GM12892 (cell line): ENCODE data around the gene SMIM33.

Experiments used
- POLR2A ChIP-seq: IDR thresholded peaks from 2 replicates; pipeline ENCODE4 v1.6.1; 2011; ENCODE audit warnings: low read depth, low read length, control low read depth
- POLR2AphosphoS5 ChIP-seq: IDR thresholded peaks from 2 replicates; pipeline ENCODE4 v1.6.1; 2011; ENCODE audit warnings: low read depth, low read length, control low read depth
- TAF1 ChIP-seq: IDR thresholded peaks from 2 replicates; pipeline ENCODE4 v1.6.1; 2011; ENCODE audit warnings: low read depth, mild to moderate bottlenecking, control low read depth, low read length, borderline replicate concordance

- no peak for TF ChIP-seq POLR2AphosphoS5
- no peak for TF ChIP-seq POLR2A
- no peak for TF ChIP-seq TAF1
Observed at GRCh38 chr5:139513852-139514485, 43.2 kb downstream of the SMIM33 start.
